CD4-positive, alpha-beta T cell (primary cell): ENCODE measurements around the gene GLRA2. TPM values are rescaled to one million over a fixed set of nuclear protein-coding genes. Genes with fewer than 3 reads are reported as not detected.

Source experiments
- ATAC-seq: fragments of 200-7000 bp; cut with Tn5 transposase; one replicate; pipeline ENCODE4 v1.10.0; 2022; ENCODE audit warnings: mild to moderate bottlenecking; ENCODE audit not compliant: poor library complexity
- CTCF ChIA-PET: fragments of 350-600 bp; sonication (Branson Sonifier 250); formaldehyde crosslinking; loops from one replicate; lab custom pipeline; 2021; ENCODE audit warnings: antibody characterized with exemption, inconsistent platforms; lab: Charles Lee
- POLR2A ChIA-PET: fragments of 350-600 bp; sonication (Branson Sonifier 250); formaldehyde crosslinking; loops from one replicate; lab custom pipeline; 2021; ENCODE audit warnings: antibody characterized with exemption, inconsistent platforms; lab: Charles Lee
- DNase-seq, 14 experiments: peaks; one replicate each; pipeline ENCODE4 v3.0.0-alpha.2; 2013 to 2020; ENCODE audit warnings: mixed read lengths in 2 of 14
- H3K27ac ChIP-seq, 2 donors: one replicate each; pipeline versions ENCODE4 v1.5.1 to v1.7.0; 2013; ENCODE audit warnings: low read length in 2 of 2, low read depth in 1 of 2, mild to moderate bottlenecking in 1 of 2
- H3K27me3 ChIP-seq, 2 experiments: 1 replicate in 1 of 2; 2 replicates in 1 of 2; pipeline versions ENCODE4 v1.6.1 to v1.7.0; 2013; ENCODE audit warnings: low read length in 2 of 2, control low read depth in 1 of 2, mild to moderate bottlenecking in 1 of 2, moderate library complexity in 1 of 2; ENCODE audit not compliant: insufficient read depth in 2 of 2, control insufficient read depth in 1 of 2
- H3K36me3 ChIP-seq: one replicate; pipeline ENCODE4 v1.6.1; 2013; ENCODE audit warnings: low read length, control low read depth; ENCODE audit not compliant: insufficient read depth
- H3K4me1 ChIP-seq: one replicate; pipeline ENCODE4 v1.6.1; 2013; ENCODE audit warnings: low read length, control low read depth; ENCODE audit not compliant: insufficient read depth
- H3K4me3 ChIP-seq: one replicate; pipeline ENCODE4 v1.5.1; 2013; ENCODE audit warnings: mild to moderate bottlenecking, low read length, moderate library complexity
- H3K9me3 ChIP-seq, 2 experiments: 1 replicate in 1 of 2; 2 replicates in 1 of 2; pipeline versions ENCODE4 v1.6.1 to v1.7.0; 2013; ENCODE audit warnings: low read length in 2 of 2, mild to moderate bottlenecking in 2 of 2, control low read depth in 1 of 2, moderate library complexity in 1 of 2; ENCODE audit not compliant: control insufficient read depth in 1 of 2, insufficient read depth in 1 of 2
- H3K27ac Mint-ChIP-seq: one replicate; pipeline ENCODE4 v1.8.0; 2020; ENCODE audit warnings: mixed read lengths
- H3K27me3 Mint-ChIP-seq: one replicate; pipeline ENCODE4 v1.8.0; 2021; ENCODE audit warnings: mixed read lengths
- H3K36me3 Mint-ChIP-seq: one replicate; pipeline ENCODE4 v1.8.0; 2021; ENCODE audit warnings: low read depth, mixed read lengths
- H3K4me1 Mint-ChIP-seq: one replicate; pipeline ENCODE4 v1.8.0; 2021; ENCODE audit warnings: low read depth, mixed read lengths
- H3K4me3 Mint-ChIP-seq: one replicate; pipeline ENCODE4 v1.8.0; 2020; ENCODE audit warnings: mild to moderate bottlenecking, mixed read lengths
- H3K9me3 Mint-ChIP-seq: one replicate; pipeline ENCODE4 v1.8.0; 2020; ENCODE audit warnings: mixed read lengths
- CTCF ChIP-seq: fragments of 200-600 bp; IDR thresholded peaks from one replicate; pipeline ENCODE4 v1.8.0; 2022; ENCODE audit warnings: antibody characterized with exemption, mild to moderate bottlenecking
- intact Hi-C, 2 experiments: fragments of 100-400 bp; cut with DNase I in 1 of 2; cut with micrococcal nuclease in 1 of 2; formaldehyde crosslinking; loops; one replicate each; pipeline versions ENCODE4 v1.15.1 to v1.9.0; 2023 to 2025; cut with DNase I, micrococcal nuclease
- total RNA-seq, 174 experiments: library from RNA in 2 of 174; stranded (reverse) in 2 of 174; gene quantifications; one replicate each; pipeline ENCODE4 v1.2.3 and lab custom pipeline; 2021 to 2026

The GLRA2 gene
- total RNA-seq, 2 experiments from 2014 or later = not detected

DNA sequence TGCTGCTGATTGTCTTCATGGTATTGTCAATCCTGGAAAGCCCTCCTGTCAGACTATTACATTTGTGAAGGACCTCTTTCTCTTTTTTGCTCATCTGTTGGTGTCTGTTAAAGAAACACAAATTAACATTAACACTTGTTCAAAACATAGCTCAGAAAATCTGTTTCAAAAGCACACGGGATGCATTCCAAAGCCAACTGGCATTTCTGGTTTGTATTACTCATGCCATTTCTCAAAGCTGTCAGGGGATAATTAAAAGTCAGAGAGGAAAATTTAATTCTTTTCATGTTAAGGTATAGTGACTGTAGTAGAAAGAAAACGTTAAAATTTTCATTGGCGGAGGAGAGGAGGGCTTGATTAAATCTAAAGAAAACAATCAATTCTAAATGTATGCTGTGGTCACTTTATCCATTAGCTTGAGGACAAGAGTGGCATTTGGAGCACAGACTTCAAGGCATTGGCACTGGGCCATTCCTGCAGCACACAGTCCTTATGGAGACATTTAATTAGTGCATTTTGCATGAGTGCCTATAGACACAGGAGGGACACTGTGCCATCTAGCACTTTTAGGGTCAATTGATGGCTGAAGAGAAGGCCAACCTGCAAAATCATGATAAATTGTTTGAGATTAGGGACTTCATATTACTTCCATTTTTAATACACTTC, 21.2 kb upstream of the GLRA2 start:
- Histone ChIP-seq H3K27ac (no peak overlapping the region), H3K4me1 (no peaks in the 10 kb centered on the region), H3K4me3 (no peak overlapping the region), H3K9me3 (no peaks in the 10 kb centered on the region), H3K36me3 (no peaks in the 10 kb centered on the region), H3K27me3 (no peaks in the 10 kb centered on the region)
- no peak for DNase-seq
- Mint-ChIP-seq H3K4me3 (no peak overlapping the region), H3K4me1 (no peaks in the 10 kb centered on the region), H3K9me3 (peaks cover 5% of the 10 kb centered on the region), H3K36me3 (no peaks in the 10 kb centered on the region), H3K27ac (no peak overlapping the region), H3K27me3 (peaks cover 7% of the 10 kb centered on the region)
- intact Hi-C loops = no loop called here
- ChIA-PET CTCF (no interaction called here), POLR2A (no interaction called here)
- no peak for TF ChIP-seq CTCF
- ATAC-seq = no peak

DNA sequence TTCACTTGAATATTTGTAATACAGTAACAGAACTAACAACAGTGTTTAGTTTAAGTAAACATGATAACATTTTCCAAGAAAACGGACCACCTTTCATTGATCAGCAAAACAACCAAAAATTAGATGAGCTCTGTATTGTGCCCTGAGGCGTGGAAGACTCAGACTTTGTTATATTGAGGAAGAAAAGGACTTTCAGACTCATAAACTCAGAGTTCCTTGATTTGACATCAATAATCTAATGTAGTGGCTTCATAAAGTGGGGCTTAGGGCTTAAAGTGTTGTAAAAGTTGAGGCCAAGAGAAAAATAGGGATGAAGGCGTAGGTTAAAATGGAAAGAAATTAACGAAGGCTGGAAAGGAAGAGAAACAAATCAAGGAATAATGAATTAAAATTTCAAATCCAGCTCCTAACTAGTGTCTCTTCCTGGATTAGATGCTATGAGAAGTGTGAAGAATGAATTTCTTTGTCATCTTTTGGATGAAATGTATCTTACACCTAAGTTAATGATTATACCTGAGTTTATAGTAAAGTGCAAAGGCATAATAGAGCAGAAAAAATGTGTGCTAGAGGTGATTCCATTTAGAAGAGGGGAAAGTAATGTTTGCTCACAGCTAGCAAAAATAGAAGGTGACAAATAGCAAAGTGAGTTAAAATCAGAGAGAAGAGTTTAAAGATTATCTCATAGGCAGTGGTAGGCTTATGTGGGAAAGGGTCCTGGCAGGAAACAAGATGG, 19.8 kb upstream of the GLRA2 start:
- H3K27me3 ChIP-seq = no peaks in the 10 kb centered on the region
- Mint-ChIP-seq H3K9me3 (peaks cover 5% of the 10 kb centered on the region), H3K4me1 (no peaks in the 10 kb centered on the region), H3K27me3 (peaks cover 7% of the 10 kb centered on the region), H3K4me3 (no peak overlapping the region), H3K27ac (no peak overlapping the region), H3K36me3 (no peaks in the 10 kb centered on the region)
- ChIA-PET CTCF (no interaction called here), POLR2A (interaction anchor here (1.0 kb wide), 1 partner anchor 12 kb away, joined by 3 read pairs; no protein-coding TSS in a partner anchor)
- DNase-seq (no peak), ATAC-seq (no peak)
- H3K9me3 ChIP-seq = no peaks in the 10 kb centered on the region
- no peaks in the 10 kb centered on the region for H3K36me3 ChIP-seq
- H3K27ac ChIP-seq = no peak overlapping the region
- H3K4me3 ChIP-seq = no peak overlapping the region
- intact Hi-C loops = no loop called here
- H3K4me1 ChIP-seq = no peaks in the 10 kb centered on the region
- TF ChIP-seq CTCF = no peak

- TF ChIP-seq CTCF = no peak
- Mint-ChIP-seq H3K9me3 (no peaks in the 10 kb centered on the region), H3K4me3 (no peak overlapping the region), H3K36me3 (no peaks in the 10 kb centered on the region), H3K27ac (no peak overlapping the region), H3K27me3 (peaks cover 8% of the 10 kb centered on the region), H3K4me1 (no peaks in the 10 kb centered on the region)
- intact Hi-C loops = loop anchor here in 1 of 2 experiments (5.0 kb wide), 1 partner anchor 491 kb away; no protein-coding TSS in a partner anchor
- Histone ChIP-seq H3K36me3 (no peaks in the 10 kb centered on the region), H3K9me3 (no peaks in the 10 kb centered on the region), H3K4me1 (no peaks in the 10 kb centered on the region), H3K27ac (no peak overlapping the region), H3K4me3 (no peak overlapping the region), H3K27me3 (peaks cover 0 to 3% of the 10 kb centered on the region in 2 experiments)
- ATAC-seq = no peak
- peak in 13 of 14 experiments; percentile 2 to 49 (median 17) for DNase-seq
- ChIA-PET POLR2A (no interaction called here), CTCF (no interaction called here)
Observed at GRCh38 chrX:14528629-14529289, 577 bp upstream of the GLRA2 start.
